HepG2 (cell line): ENCODE measurements around the gene PEAK3. TPM values are rescaled to one million over a fixed set of nuclear protein-coding genes. Genes with fewer than 3 reads are reported as not detected.

ENCODE experiments used
- CEBPG ChIP-seq: IDR thresholded peaks from 2 replicates; pipeline ENCODE4 v1.6.1; 2016
- FIP1L1 ChIP-seq: fragments of 200-400 bp; formaldehyde crosslinking; IDR thresholded peaks from 2 replicates; pipeline ENCODE4 v1.6.1; 2018; ENCODE audit warnings: low read depth, mild to moderate bottlenecking, low read length, moderate library complexity, borderline replicate concordance; ENCODE audit not compliant: insufficient read depth
- HMGA1 ChIP-seq: sonication (generic); formaldehyde crosslinking; conservative IDR thresholded peaks from 2 replicates; pipeline ENCODE4 v1.4.0; 2020; ENCODE audit warnings: missing genetic modification reagents
- MAZ ChIP-seq, 2 experiments: sonication (generic) in 1 of 2; formaldehyde crosslinking in 1 of 2; IDR thresholded peaks; 2 replicates each; pipeline versions ENCODE4 v1.5.0 to v1.6.1; 2012 to 2020; ENCODE audit warnings: low read depth in 2 of 2, mild to moderate bottlenecking in 2 of 2, borderline replicate concordance in 1 of 2, improper control_type of control experiment in 1 of 2, low read length in 1 of 2, missing genetic modification reagents in 1 of 2, moderate library complexity in 1 of 2
- POLR2AphosphoS2 ChIP-seq: IDR thresholded peaks from 2 replicates; pipeline ENCODE4 v1.6.1; 2011; ENCODE audit warnings: low read depth, low read length, improper control_type of control experiment
- SIX1 ChIP-seq: sonication (generic); formaldehyde crosslinking; IDR thresholded peaks from 2 replicates; pipeline ENCODE4 v1.4.0; 2020; ENCODE audit warnings: missing genetic modification reagents, borderline replicate concordance
- THAP8 ChIP-seq: sonication (generic); formaldehyde crosslinking; IDR thresholded peaks from 2 replicates; pipeline ENCODE4 v1.5.1; 2020; ENCODE audit warnings: missing genetic modification reagents, mild to moderate bottlenecking, borderline replicate concordance
- XBP1 ChIP-seq: sonication (generic); formaldehyde crosslinking; IDR thresholded peaks from 2 replicates; pipeline ENCODE4 v1.5.0; 2020; ENCODE audit warnings: missing genetic modification reagents
- YEATS2 ChIP-seq: sonication (generic); formaldehyde crosslinking; IDR thresholded peaks from 2 replicates; pipeline ENCODE4 v1.4.0; 2020; ENCODE audit warnings: missing genetic modification reagents, borderline replicate concordance
- YEATS4 ChIP-seq: sonication (generic); formaldehyde crosslinking; IDR thresholded peaks from 2 replicates; pipeline ENCODE4 v1.4.0; 2020; ENCODE audit warnings: missing genetic modification reagents, borderline replicate concordance
- ZBTB21 ChIP-seq: sonication (generic); formaldehyde crosslinking; IDR thresholded peaks from 2 replicates; pipeline ENCODE4 v1.4.0; 2020; ENCODE audit warnings: missing genetic modification reagents
- ZBTB49 ChIP-seq: sonication (generic); formaldehyde crosslinking; IDR thresholded peaks from 2 replicates; pipeline ENCODE4 v1.4.0; 2020; ENCODE audit warnings: missing genetic modification reagents, borderline replicate concordance
- ZFYVE20 ChIP-seq: sonication (generic); formaldehyde crosslinking; IDR thresholded peaks from 2 replicates; pipeline ENCODE4 v1.8.0; 2023; ENCODE audit warnings: low read depth, mild to moderate bottlenecking, moderate library complexity, missing genetic modification reagents, borderline replicate concordance
- ZGPAT ChIP-seq: IDR thresholded peaks from 2 replicates; pipeline ENCODE4 v1.6.1; 2016; ENCODE audit warnings: mild to moderate bottlenecking
- ZNF136 ChIP-seq: sonication (generic); formaldehyde crosslinking; IDR thresholded peaks from 2 replicates; pipeline ENCODE4 v1.8.1; 2022; ENCODE audit warnings: low read depth, mild to moderate bottlenecking, moderate library complexity, missing genetic modification reagents
- ZNF18 ChIP-seq: sonication (generic); formaldehyde crosslinking; IDR thresholded peaks from 2 replicates; pipeline ENCODE4 v1.8.0; 2022; ENCODE audit warnings: mild to moderate bottlenecking, missing genetic modification reagents; ENCODE audit not compliant: insufficient replicate concordance
- ZNF20 ChIP-seq: sonication (generic); formaldehyde crosslinking; IDR thresholded peaks from 2 replicates; pipeline ENCODE4 v1.4.0; 2020; ENCODE audit warnings: mild to moderate bottlenecking, moderate library complexity, missing genetic modification reagents
- ZNF205 ChIP-seq: IDR thresholded peaks from 2 replicates; pipeline ENCODE4 v1.6.1; 2018; ENCODE audit warnings: missing biosample characterization, missing genetic modification reagents
- ZNF432 ChIP-seq: sonication (generic); formaldehyde crosslinking; IDR thresholded peaks from 2 replicates; pipeline ENCODE4 v1.5.0; 2020; ENCODE audit warnings: missing genetic modification reagents, mild to moderate bottlenecking, borderline replicate concordance
- ZNF629 ChIP-seq: sonication (generic); formaldehyde crosslinking; conservative IDR thresholded peaks from 2 replicates; pipeline ENCODE4 v1.5.0; 2020; ENCODE audit warnings: missing genetic modification reagents
- polyA plus RNA-seq, 8 experiments: library from polyadenylated mRNA; depleted of rRNA in 3 of 8; stranded (reverse) in 7 of 8; unstranded in 1 of 8; fragments of >200 nt; fragmentation: Illumina TruSeq in 4 of 8; extraction: Trizol in 4 of 8; gene quantifications; 2 replicates each; pipeline versions ENCODE4 v1.2.1 to v1.2.3, GENCODE V29; 2011 to 2016; ENCODE audit warnings: low read depth in 4 of 8, missing spikeins in 1 of 8, mixed read lengths in 1 of 8; ENCODE audit not compliant: insufficient read depth in 1 of 8
- total RNA-seq, 5 experiments: library from RNA; depleted of rRNA; stranded (reverse); fragments of >200 nt; fragmentation: Illumina TruSeq; extraction: Trizol; gene quantifications; 2 replicates each; pipeline ENCODE4 v1.2.3, GENCODE V29; 2016; ENCODE audit warnings: low read depth in 1 of 5
- TF ChIP-seq, protein P1 (sequence below): sonication (generic); formaldehyde crosslinking; IDR thresholded peaks from 2 replicates; pipeline ENCODE4 v1.4.0; 2020; ENCODE audit warnings: missing genetic modification reagents

The PEAK3 gene
- total and polyA plus RNA-seq, 2 of the 13 experiments (the other 11 are each of a cell fraction or from before 2014, with no cell fraction given): not detected

DNA sequence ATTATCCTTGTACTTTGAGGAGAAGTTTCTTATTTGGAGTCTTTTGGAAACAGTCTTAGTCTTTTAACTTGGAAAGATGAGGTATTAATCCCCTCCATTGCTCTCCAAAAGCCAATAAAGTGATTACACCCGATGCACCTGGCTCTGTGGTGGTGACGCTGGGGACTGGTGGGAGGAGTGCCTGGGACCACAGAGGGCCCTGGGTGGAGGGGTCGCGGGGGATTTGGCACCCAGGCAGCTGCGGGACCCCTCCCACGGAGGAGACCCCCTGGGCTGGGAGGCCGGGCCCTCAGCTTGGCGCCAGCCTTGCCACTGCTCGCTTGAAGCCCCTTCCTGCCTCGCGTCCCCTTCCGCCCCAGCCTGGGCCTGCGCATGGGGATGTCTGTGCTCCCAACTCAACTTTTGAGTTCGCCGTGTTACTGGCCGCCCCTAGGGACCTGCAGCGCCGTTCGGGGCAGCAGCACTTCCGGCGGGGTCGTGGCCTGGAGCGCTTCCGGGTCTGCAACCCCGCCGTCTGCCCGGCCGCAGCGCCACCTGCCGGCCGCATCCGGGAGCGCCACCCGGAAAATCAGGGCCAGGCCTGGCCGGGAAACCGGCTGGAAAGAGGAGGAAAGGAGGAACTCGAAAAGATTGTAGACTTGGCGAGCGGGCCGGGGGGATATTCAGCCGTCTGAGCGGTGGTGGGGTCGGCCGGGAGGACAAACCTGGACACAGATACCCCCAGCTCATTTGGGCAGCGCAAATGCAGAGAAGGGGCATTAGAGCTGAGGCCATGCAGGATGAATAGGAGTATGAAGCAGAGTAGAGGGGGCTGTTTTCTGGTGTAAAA lies 8.4 kb downstream of the PEAK3 start (continued):
- 0 out of 2 replicates have a peak, but pooled peaks have one; percentile 44 for TF ChIP-seq ZNF205 (CRISPR knock-in tag)
- no peak for TF ChIP-seq ZNF432 (CRISPR knock-in tag)
- TF ChIP-seq POLR2AphosphoS2: no peak
- TF ChIP-seq HMGA1 (CRISPR knock-in tag): no peak
- TF ChIP-seq THAP8 (CRISPR knock-in tag): no peak; the same call in 1 of the 2 replicates
- TF ChIP-seq ZNF136 (CRISPR knock-in tag): no peak
- no peak for TF ChIP-seq ZNF629 (CRISPR knock-in tag)
- TF ChIP-seq YEATS4 (CRISPR knock-in tag): 0 out of 2 replicates have a peak, but pooled peaks have one; percentile 37
- TF ChIP-seq ZBTB21 (CRISPR knock-in tag): no peak
- TF ChIP-seq ZBTB49 (CRISPR knock-in tag): no peak
- 0 out of 2 replicates have a peak, but pooled peaks have one; percentile 23 for TF ChIP-seq MAZ (IDR thresholded peaks at IDR 0.05; ENCODE audit: borderline replicate concordance, low read depth, low read length)
- peak; percentile 46; the same call in 1 of the 2 replicates for TF ChIP-seq MAZ (CRISPR knock-in tag; IDR thresholded peaks at IDR 0.05; ENCODE audit: low read depth)
- no peak for TF ChIP-seq XBP1
- no peak for TF ChIP-seq ZNF18
- no peak for TF ChIP-seq SIX1 (CRISPR knock-in tag)
- TF ChIP-seq ZFYVE20: no peak
- TF ChIP-seq, protein P1, sequence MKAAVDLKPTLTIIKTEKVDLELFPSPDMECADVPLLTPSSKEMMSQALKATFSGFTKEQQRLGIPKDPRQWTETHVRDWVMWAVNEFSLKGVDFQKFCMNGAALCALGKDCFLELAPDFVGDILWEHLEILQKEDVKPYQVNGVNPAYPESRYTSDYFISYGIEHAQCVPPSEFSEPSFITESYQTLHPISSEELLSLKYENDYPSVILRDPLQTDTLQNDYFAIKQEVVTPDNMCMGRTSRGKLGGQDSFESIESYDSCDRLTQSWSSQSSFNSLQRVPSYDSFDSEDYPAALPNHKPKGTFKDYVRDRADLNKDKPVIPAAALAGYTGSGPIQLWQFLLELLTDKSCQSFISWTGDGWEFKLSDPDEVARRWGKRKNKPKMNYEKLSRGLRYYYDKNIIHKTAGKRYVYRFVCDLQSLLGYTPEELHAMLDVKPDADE (CRISPR knock-in tag): no peak
- TF ChIP-seq CEBPG (CRISPR knock-in tag): peak; percentile 27
- TF ChIP-seq YEATS2 (CRISPR knock-in tag): peak; percentile 74
- TF ChIP-seq ZGPAT (CRISPR knock-in tag): peak; percentile 79; the same call in 1 of the 2 replicates
- TF ChIP-seq FIP1L1: peak; percentile 83; the same call in 1 of the 2 replicates
- no peak for TF ChIP-seq ZNF20
